ENCODE data around the gene CPPED1.

DNA sequence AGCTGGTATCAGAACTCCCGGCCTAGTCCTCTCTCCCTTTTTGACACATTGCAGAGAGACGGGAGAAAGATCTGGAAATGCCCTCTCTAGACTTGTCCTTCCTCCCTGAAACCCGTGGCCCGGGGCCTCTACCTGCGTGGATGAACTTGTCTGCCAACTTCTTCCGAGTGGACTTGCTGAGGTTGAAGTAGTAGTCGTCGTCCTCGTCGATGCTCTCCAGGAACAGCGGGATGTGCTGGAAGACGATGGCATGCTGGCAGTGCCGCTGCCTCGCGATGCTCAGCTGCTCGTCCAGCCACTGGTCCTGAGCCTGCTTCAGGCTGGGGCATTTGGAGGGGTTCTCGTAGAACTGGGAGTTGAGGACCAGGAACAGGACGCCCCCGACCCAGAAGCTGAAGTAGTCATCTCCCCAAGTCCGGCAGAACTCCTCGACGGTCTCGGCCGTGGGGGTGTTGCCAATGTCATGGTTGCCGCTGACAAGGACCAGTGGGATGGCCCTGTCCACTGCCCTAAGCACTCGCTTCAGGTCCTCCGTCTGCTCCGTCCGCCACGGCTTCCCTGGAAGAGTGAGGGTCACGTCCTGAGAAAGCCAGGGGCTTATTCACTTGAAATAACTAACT, 99.1 kb downstream of the CPPED1 start:
- TF ChIP-seq, protein P1, sequence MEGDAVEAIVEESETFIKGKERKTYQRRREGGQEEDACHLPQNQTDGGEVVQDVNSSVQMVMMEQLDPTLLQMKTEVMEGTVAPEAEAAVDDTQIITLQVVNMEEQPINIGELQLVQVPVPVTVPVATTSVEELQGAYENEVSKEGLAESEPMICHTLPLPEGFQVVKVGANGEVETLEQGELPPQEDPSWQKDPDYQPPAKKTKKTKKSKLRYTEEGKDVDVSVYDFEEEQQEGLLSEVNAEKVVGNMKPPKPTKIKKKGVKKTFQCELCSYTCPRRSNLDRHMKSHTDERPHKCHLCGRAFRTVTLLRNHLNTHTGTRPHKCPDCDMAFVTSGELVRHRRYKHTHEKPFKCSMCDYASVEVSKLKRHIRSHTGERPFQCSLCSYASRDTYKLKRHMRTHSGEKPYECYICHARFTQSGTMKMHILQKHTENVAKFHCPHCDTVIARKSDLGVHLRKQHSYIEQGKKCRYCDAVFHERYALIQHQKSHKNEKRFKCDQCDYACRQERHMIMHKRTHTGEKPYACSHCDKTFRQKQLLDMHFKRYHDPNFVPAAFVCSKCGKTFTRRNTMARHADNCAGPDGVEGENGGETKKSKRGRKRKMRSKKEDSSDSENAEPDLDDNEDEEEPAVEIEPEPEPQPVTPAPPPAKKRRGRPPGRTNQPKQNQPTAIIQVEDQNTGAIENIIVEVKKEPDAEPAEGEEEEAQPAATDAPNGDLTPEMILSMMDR (IDR thresholded peaks at IDR 0.05 in 2 of 3, conservative IDR thresholded peaks at IDR 0.05 in 1 of 3; ENCODE audit: borderline replicate concordance in 1 of 3, insufficient read depth in 1 of 3, low read depth in 2 of 3, low read length in 2 of 3) = no peak
- no peak for TF ChIP-seq POLR2A (IDR thresholded peaks at IDR 0.05; ENCODE audit: borderline replicate concordance, extremely low read depth, insufficient read depth, insufficient read length)
- TF ChIP-seq SP1 (IDR thresholded peaks at IDR 0.05; ENCODE audit: low read depth) = no peak
- TF ChIP-seq JUND (IDR thresholded peaks at IDR 0.05) = no peak
- TF ChIP-seq POLR2AphosphoS5 (IDR thresholded peaks at IDR 0.05; ENCODE audit: low read depth, low read length) = no peak
- TF ChIP-seq CBX3 (IDR thresholded peaks at IDR 0.05; ENCODE audit: low read depth) = no peak
- TF ChIP-seq CEBPB (IDR thresholded peaks at IDR 0.05; ENCODE audit: low read depth) = no peak
- no peak for TF ChIP-seq RAD21 (IDR thresholded peaks at IDR 0.05; ENCODE audit: low read depth)
- no peak for TF ChIP-seq SIN3A (IDR thresholded peaks at IDR 0.05; ENCODE audit: low read depth)
- TF ChIP-seq, protein P2, sequence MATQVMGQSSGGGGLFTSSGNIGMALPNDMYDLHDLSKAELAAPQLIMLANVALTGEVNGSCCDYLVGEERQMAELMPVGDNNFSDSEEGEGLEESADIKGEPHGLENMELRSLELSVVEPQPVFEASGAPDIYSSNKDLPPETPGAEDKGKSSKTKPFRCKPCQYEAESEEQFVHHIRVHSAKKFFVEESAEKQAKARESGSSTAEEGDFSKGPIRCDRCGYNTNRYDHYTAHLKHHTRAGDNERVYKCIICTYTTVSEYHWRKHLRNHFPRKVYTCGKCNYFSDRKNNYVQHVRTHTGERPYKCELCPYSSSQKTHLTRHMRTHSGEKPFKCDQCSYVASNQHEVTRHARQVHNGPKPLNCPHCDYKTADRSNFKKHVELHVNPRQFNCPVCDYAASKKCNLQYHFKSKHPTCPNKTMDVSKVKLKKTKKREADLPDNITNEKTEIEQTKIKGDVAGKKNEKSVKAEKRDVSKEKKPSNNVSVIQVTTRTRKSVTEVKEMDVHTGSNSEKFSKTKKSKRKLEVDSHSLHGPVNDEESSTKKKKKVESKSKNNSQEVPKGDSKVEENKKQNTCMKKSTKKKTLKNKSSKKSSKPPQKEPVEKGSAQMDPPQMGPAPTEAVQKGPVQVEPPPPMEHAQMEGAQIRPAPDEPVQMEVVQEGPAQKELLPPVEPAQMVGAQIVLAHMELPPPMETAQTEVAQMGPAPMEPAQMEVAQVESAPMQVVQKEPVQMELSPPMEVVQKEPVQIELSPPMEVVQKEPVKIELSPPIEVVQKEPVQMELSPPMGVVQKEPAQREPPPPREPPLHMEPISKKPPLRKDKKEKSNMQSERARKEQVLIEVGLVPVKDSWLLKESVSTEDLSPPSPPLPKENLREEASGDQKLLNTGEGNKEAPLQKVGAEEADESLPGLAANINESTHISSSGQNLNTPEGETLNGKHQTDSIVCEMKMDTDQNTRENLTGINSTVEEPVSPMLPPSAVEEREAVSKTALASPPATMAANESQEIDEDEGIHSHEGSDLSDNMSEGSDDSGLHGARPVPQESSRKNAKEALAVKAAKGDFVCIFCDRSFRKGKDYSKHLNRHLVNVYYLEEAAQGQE (IDR thresholded peaks at IDR 0.05; ENCODE audit: low read depth) = no peak
- TF ChIP-seq EZH2phosphoT487 (IDR thresholded peaks at IDR 0.05; ENCODE audit: borderline replicate concordance) = no peak
- TF ChIP-seq, protein P3, sequence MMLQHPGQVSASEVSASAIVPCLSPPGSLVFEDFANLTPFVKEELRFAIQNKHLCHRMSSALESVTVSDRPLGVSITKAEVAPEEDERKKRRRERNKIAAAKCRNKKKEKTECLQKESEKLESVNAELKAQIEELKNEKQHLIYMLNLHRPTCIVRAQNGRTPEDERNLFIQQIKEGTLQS (IDR thresholded peaks at IDR 0.05) = no peak
